ENCODE measurements around the gene TAF1D. TPM values are rescaled to one million over a fixed set of nuclear protein-coding genes. Genes with fewer than 3 reads are reported as not detected.

The TAF1D gene
- total and polyA plus RNA-seq, 10 of the 15 experiments (the other 5 are each of a cell fraction or from before 2014, with no cell fraction given) = 101 to 314 (median 199) TPM

- intact Hi-C loops (cut with micrococcal nuclease; ENCODE audit: unreplicated experiment) = no loop called here
- no peak for FAIRE-seq
- no peaks in the 10 kb centered on the region for H3K27me3 ChIP-seq (replicated peaks in 1 of 2; ENCODE audit: control insufficient read depth in 2 of 2, insufficient read depth in 2 of 2, low read length in 1 of 2)
- H2AFZ ChIP-seq (ENCODE audit: control insufficient read depth, low read depth, low read length) = no peak overlapping the region
- ChIA-PET RAD21 (ENCODE audit: unreplicated experiment) (no interaction called here), CTCF (no interaction called here), SMC1A (ENCODE audit: uncharacterized antibody, unreplicated experiment) (interaction anchor here (1.1 kb wide), 1 partner anchor 10 kb away, joined by 5 read pairs; no protein-coding TSS in a partner anchor), POLR2A (no interaction called here)
- peak; percentile 18; the same call in 1 of the 2 replicates for TF ChIP-seq JUNB (IDR thresholded peaks at IDR 0.05)
- TF ChIP-seq SUPT20H (IDR thresholded peaks at IDR 0.05; ENCODE audit: borderline replicate concordance, control insufficient read depth, low read depth, low read length) = no peak
- TF ChIP-seq, protein P1, sequence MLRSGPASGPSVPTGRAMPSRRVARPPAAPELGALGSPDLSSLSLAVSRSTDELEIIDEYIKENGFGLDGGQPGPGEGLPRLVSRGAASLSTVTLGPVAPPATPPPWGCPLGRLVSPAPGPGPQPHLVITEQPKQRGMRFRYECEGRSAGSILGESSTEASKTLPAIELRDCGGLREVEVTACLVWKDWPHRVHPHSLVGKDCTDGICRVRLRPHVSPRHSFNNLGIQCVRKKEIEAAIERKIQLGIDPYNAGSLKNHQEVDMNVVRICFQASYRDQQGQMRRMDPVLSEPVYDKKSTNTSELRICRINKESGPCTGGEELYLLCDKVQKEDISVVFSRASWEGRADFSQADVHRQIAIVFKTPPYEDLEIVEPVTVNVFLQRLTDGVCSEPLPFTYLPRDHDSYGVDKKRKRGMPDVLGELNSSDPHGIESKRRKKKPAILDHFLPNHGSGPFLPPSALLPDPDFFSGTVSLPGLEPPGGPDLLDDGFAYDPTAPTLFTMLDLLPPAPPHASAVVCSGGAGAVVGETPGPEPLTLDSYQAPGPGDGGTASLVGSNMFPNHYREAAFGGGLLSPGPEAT (IDR thresholded peaks at IDR 0.05; ENCODE audit: low read depth) = no peak
- TF ChIP-seq IRF4 (IDR thresholded peaks at IDR 0.05; ENCODE audit: low read depth, low read length) = 0 out of 2 replicates have a peak, but pooled peaks have one; percentile 17
- TF ChIP-seq, protein P2, sequence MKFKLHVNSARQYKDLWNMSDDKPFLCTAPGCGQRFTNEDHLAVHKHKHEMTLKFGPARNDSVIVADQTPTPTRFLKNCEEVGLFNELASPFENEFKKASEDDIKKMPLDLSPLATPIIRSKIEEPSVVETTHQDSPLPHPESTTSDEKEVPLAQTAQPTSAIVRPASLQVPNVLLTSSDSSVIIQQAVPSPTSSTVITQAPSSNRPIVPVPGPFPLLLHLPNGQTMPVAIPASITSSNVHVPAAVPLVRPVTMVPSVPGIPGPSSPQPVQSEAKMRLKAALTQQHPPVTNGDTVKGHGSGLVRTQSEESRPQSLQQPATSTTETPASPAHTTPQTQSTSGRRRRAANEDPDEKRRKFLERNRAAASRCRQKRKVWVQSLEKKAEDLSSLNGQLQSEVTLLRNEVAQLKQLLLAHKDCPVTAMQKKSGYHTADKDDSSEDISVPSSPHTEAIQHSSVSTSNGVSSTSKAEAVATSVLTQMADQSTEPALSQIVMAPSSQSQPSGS (IDR thresholded peaks at IDR 0.05; ENCODE audit: low read length) = no peak
- TF ChIP-seq SP1 (IDR thresholded peaks at IDR 0.05; ENCODE audit: low read depth, low read length) = no peak
- no peak for TF ChIP-seq DPF2 (IDR thresholded peaks at IDR 0.05)
- TF ChIP-seq IRF5 (IDR thresholded peaks at IDR 0.05; ENCODE audit: borderline replicate concordance) = no peak
- TF ChIP-seq SPI1 (IDR thresholded peaks at IDR 0.05; ENCODE audit: borderline replicate concordance, insufficient read depth, low read depth, low read length) = 0 out of 2 replicates have a peak, but pooled peaks have one; percentile 14
- TF ChIP-seq LARP7 (IDR thresholded peaks at IDR 0.05) = no peak
- no peak for TF ChIP-seq EZH2 (IDR thresholded peaks at IDR 0.05; ENCODE audit: borderline replicate concordance, control insufficient read depth, low read depth, low read length)
- TF ChIP-seq EGR1 (IDR thresholded peaks at IDR 0.05; ENCODE audit: borderline replicate concordance in 1 of 2, low read depth in 2 of 2, low read length in 2 of 2) = no peak
- BruUV-seq (replicated peaks) = no TSS peak
- H3K36me3 ChIP-seq (ENCODE audit: control insufficient read depth in 2 of 2, insufficient read depth in 2 of 2, low read length in 1 of 2) = peaks cover 10 to 19% of the 10 kb centered on the region in 2 experiments
- H3K79me2 ChIP-seq (ENCODE audit: control insufficient read depth, insufficient read depth, low read length) = no peaks in the 10 kb centered on the region
- no peaks in the 10 kb centered on the region for H3K9me3 ChIP-seq (replicated peaks; ENCODE audit: control insufficient read depth, insufficient read depth, low read length)
- no peaks in the 10 kb centered on the region for H3K4me1 ChIP-seq (ENCODE audit: control insufficient read depth, insufficient read depth, low read length)
- no peaks in the 10 kb centered on the region for H4K20me1 ChIP-seq (ENCODE audit: control insufficient read depth, insufficient read depth)
- no peak overlapping the region for H3K4me3 ChIP-seq
- H3K9ac ChIP-seq (ENCODE audit: control insufficient read depth, insufficient read depth, low read length) = no peak overlapping the region
- no peak for DNase-seq (ENCODE audit: low read depth, low spot score)
- in situ Hi-C loops (cut with MboI) = no loop called here
- WGBS (ENCODE audit: insufficient coverage, insufficient replicate concordance, low lambda C conversion rate, missing lambda C conversion rate) = 0% methylated on average over 2 of the region's 2 CpGs
- H3K4me2 ChIP-seq (ENCODE audit: control insufficient read depth, insufficient read depth) = no peak overlapping the region
- H3K27ac ChIP-seq (ENCODE audit: control insufficient read depth, insufficient read depth) = no peak overlapping the region
- peak; percentile 44 for ATAC-seq
These were observed 52.1 kb downstream of the TAF1D start for GRCh38 chr11:93689240-93689639.

Data from GM12878 (cell line).